HCT116 (cell line): ENCODE measurements around the gene BEGAIN. TPM values are rescaled to one million over a fixed set of nuclear protein-coding genes. Genes with fewer than 3 reads are reported as not detected.
A peak's percentile ranks its signal among the peaks of the same experiment; 100 is the strongest.

Experiments
- ATAC-seq: fragments of 200-7000 bp; cut with Tn5 transposase; 2 replicates; pipeline ENCODE4 v1.9.1; 2020; ENCODE audit warnings: mild to moderate bottlenecking, moderate library complexity
- BruUV-seq: library from RNA; stranded (reverse); fragments of 400-500 nt; replicated peaks from 2 replicates; lab custom pipeline; 2021; lab: Mats Ljungman, UMichigan
- CTCF ChIA-PET: fragments of 300-600 bp; sonication (Branson Sonifier 250); formaldehyde crosslinking; loops from one replicate; lab custom pipeline; 2021; ENCODE audit warnings: antibody characterized with exemption; lab: Charles Lee
- POLR2A ChIA-PET: fragments of 300-600, 350-600 bp; sonication (Branson Sonifier 250); formaldehyde crosslinking; loops from one replicate; lab custom pipeline; 2021; ENCODE audit warnings: antibody characterized with exemption; lab: Charles Lee
- RAD21 ChIA-PET, 2 experiments: fragments of 300-600 bp; sonication (Branson Sonifier 250); formaldehyde crosslinking; loops; one replicate each; lab custom pipeline; 2023; ENCODE audit warnings: low total read pairs in 2 of 2; ENCODE audit not compliant: uncharacterized antibody in 2 of 2, unreplicated experiment in 2 of 2, low non-redundant PET in 1 of 2; lab: Charles Lee
- DNase-seq: peaks from one replicate; pipeline ENCODE4 v3.0.0-alpha.2; 2010; ENCODE audit warnings: low read depth, low spot score
- H2AFZ ChIP-seq: fragments of 200-600 bp; shearing (Covaris generic), sonication (generic); 2 replicates; pipeline ENCODE4 v1.6.1; 2017; ENCODE audit warnings: low read depth, mixed run types, mixed read lengths, antibody characterized with exemption, low read length; ENCODE audit not compliant: poor library complexity, severe bottlenecking
- H3K27ac ChIP-seq: 2 replicates; pipeline ENCODE4 v1.5.1; 2012; ENCODE audit warnings: low read depth, low read length
- H3K27me3 ChIP-seq: fragments of 200-600 bp; sonication (generic); 2 replicates; pipeline ENCODE4 v1.6.1; 2016; ENCODE audit warnings: mixed run types, low read length, mixed read lengths; ENCODE audit not compliant: insufficient read depth
- H3K36me3 ChIP-seq, 2 experiments: fragments of 200-500 bp in 1 of 2; fragments of 200-600 bp in 1 of 2; sonication (Bioruptor generic) in 1 of 2; sonication (generic) in 1 of 2; 2 replicates each; pipeline versions ENCODE4 v1.5.1 to v1.6.1; 2014 to 2016; ENCODE audit warnings: low read length in 2 of 2, inconsistent platforms in 1 of 2, mixed read lengths in 1 of 2, mixed run types in 1 of 2; ENCODE audit not compliant: insufficient read depth in 2 of 2, control insufficient read depth in 1 of 2
- H3K4me1 ChIP-seq, 2 experiments: fragments of 200-600 bp in 1 of 2; sonication (generic) in 1 of 2; 2 replicates each; pipeline versions ENCODE4 v1.5.1 to v1.6.1; 2012 to 2017; ENCODE audit warnings: low read length in 2 of 2, inconsistent platforms in 1 of 2, mild to moderate bottlenecking in 1 of 2, mixed read lengths in 1 of 2, mixed run types in 1 of 2, moderate library complexity in 1 of 2; ENCODE audit not compliant: insufficient read depth in 2 of 2, control insufficient read depth in 1 of 2
- H3K4me2 ChIP-seq: fragments of 200-600 bp; sonication (generic); 2 replicates; pipeline ENCODE4 v1.6.1; 2017; ENCODE audit warnings: mixed run types, low read length, mixed read lengths
- H3K4me3 ChIP-seq, 2 experiments: fragments of 200-600 bp in 1 of 2; sonication (generic) in 1 of 2; replicated peaks in 1 of 2; 2 replicates each; pipeline ENCODE4 v1.5.1; 2011 to 2016; ENCODE audit warnings: low read length in 2 of 2, control low read depth in 1 of 2, low read depth in 1 of 2, mild to moderate bottlenecking in 1 of 2, mixed read lengths in 1 of 2, mixed run types in 1 of 2
- H3K79me2 ChIP-seq: fragments of 200-600 bp; sonication (generic); 2 replicates; pipeline ENCODE4 v1.6.1; 2017; ENCODE audit warnings: mild to moderate bottlenecking, mixed run types, low read length, moderate library complexity, mixed read lengths; ENCODE audit not compliant: insufficient read depth
- H3K9ac ChIP-seq: fragments of 200-600 bp; sonication (generic); 2 replicates; pipeline ENCODE4 v1.6.1; 2016; ENCODE audit warnings: low read length, mixed read lengths
- H3K9me2 ChIP-seq: fragments of 200-600 bp; sonication (generic), shearing (Covaris generic); 2 replicates; pipeline ENCODE4 v1.6.1; 2017; ENCODE audit warnings: mixed run types, mild to moderate bottlenecking, moderate library complexity; ENCODE audit not compliant: insufficient read depth
- H3K9me3 ChIP-seq, 2 experiments: fragments of 200-500 bp in 1 of 2; fragments of 200-600 bp in 1 of 2; sonication (Bioruptor generic) in 1 of 2; sonication (generic) in 1 of 2; 2 replicates each; pipeline ENCODE4 v1.6.1; 2014 to 2017; ENCODE audit warnings: low read length in 2 of 2, mixed read lengths in 2 of 2, inconsistent platforms in 1 of 2, low read depth in 1 of 2, mild to moderate bottlenecking in 1 of 2, mixed run types in 1 of 2, moderate library complexity in 1 of 2; ENCODE audit not compliant: control insufficient read depth in 1 of 2, insufficient read depth in 1 of 2
- H4K20me1 ChIP-seq: fragments of 200-600 bp; sonication (generic), shearing (Covaris generic); 2 replicates; pipeline ENCODE4 v1.6.1; 2017; ENCODE audit warnings: mixed run types, mild to moderate bottlenecking, moderate library complexity; ENCODE audit not compliant: insufficient read depth
- CTCF ChIP-seq, 3 experiments: fragments of 200-600 bp in 1 of 3; sonication (generic) in 1 of 3; IDR thresholded peaks in 2 of 3; conservative IDR thresholded peaks in 1 of 3; 2 replicates each; pipeline ENCODE4 v1.5.1; 2012 to 2017; ENCODE audit warnings: low read depth in 2 of 3, low read length in 2 of 3, antibody characterized with exemption in 1 of 3, borderline replicate concordance in 1 of 3, control low read depth in 1 of 3, mild to moderate bottlenecking in 1 of 3, mixed read lengths in 1 of 3, mixed run types in 1 of 3, moderate library complexity in 1 of 3; ENCODE audit not compliant: insufficient read depth in 1 of 3
- EGR1 ChIP-seq: IDR thresholded peaks from 2 replicates; pipeline ENCODE4 v1.6.1; 2012; ENCODE audit warnings: low read depth
- EZH2phosphoT487 ChIP-seq: fragments of 200-600 bp; IDR thresholded peaks from 2 replicates; pipeline ENCODE4 v1.6.1; 2018; ENCODE audit warnings: antibody characterized with exemption, borderline replicate concordance
- JUND ChIP-seq: IDR thresholded peaks from 2 replicates; pipeline ENCODE4 v1.6.1; 2012
- MAX ChIP-seq: IDR thresholded peaks from 2 replicates; pipeline ENCODE4 v1.6.1; 2012
- POLR2A ChIP-seq: IDR thresholded peaks from 2 replicates; pipeline ENCODE4 v1.7.0; 2011; ENCODE audit warnings: borderline replicate concordance; ENCODE audit not compliant: insufficient read depth, insufficient read length; ENCODE audit errors: extremely low read depth
- POLR2AphosphoS5 ChIP-seq: IDR thresholded peaks from 2 replicates; pipeline ENCODE4 v1.6.1; 2011; ENCODE audit warnings: mild to moderate bottlenecking, low read depth, low read length, moderate library complexity
- REST ChIP-seq: IDR thresholded peaks from 2 replicates; pipeline ENCODE4 v1.6.1; 2012; ENCODE audit warnings: low read depth
- SP1 ChIP-seq: IDR thresholded peaks from 2 replicates; pipeline ENCODE4 v1.6.1; 2012; ENCODE audit warnings: low read depth
- SRF ChIP-seq: IDR thresholded peaks from 2 replicates; pipeline ENCODE4 v1.6.1; 2012; ENCODE audit warnings: low read depth
- TCF7L2 ChIP-seq: IDR thresholded peaks from 2 replicates; pipeline ENCODE4 v1.7.0; 2011; ENCODE audit warnings: borderline replicate concordance, inconsistent platforms; ENCODE audit not compliant: insufficient read depth, insufficient read length; ENCODE audit errors: extremely low read depth
- ZFX ChIP-seq: fragments of 450-650 bp; IDR thresholded peaks from 2 replicates; pipeline ENCODE4 v1.6.1; 2017
- ZNF274 ChIP-seq: fragments of 200-500 bp; sonication (Bioruptor generic); IDR thresholded peaks from 2 replicates; pipeline ENCODE4 v1.6.1; 2014; ENCODE audit warnings: mild to moderate bottlenecking, low read depth, low read length, inconsistent platforms
- intact Hi-C: fragments of 100-400 bp; cut with micrococcal nuclease; formaldehyde crosslinking; loops from 2 replicates; pipeline ENCODE4 v1.10.0; 2022
- total RNA-seq: library from RNA; stranded (reverse); gene quantifications from one replicate; pipeline ENCODE4 v1.2.1, GENCODE V29; 2021; ENCODE audit not compliant: unreplicated experiment

BEGAIN gene
- total RNA-seq, 1 experiment from 2014 or later: 8.5 TPM

- no peak for TF ChIP-seq JUND
Measured at GRCh38 chr14:100573002-100573756, 14.0 kb downstream of the BEGAIN start (continued).

- Histone ChIP-seq H3K9ac (no peak overlapping the region), H3K36me3 (no peaks in the 10 kb centered on the region), H3K27me3 (no peaks in the 10 kb centered on the region), H4K20me1 (no peaks in the 10 kb centered on the region), H3K9me3 (no peaks in the 10 kb centered on the region), H2AFZ (no peak overlapping the region), H3K27ac (no peak overlapping the region), H3K9me2 (no peaks in the 10 kb centered on the region), H3K4me1 (peaks cover 0 to 6% of the 10 kb centered on the region in 2 experiments; a peak in 1 of 4 replicates), H3K4me2 (0 out of 2 replicates have a peak overlapping the region, but pooled peaks have one; percentile 3), H3K79me2 (no peaks in the 10 kb centered on the region), H3K4me3 (no peak overlapping the region)
- ChIA-PET POLR2A (no interaction called here), RAD21 (no interaction called here), CTCF (no interaction called here)
- intact Hi-C loops: no loop called here
- ATAC-seq (no peak), DNase-seq (no peak)
- no TSS peak for BruUV-seq
- TF ChIP-seq POLR2A (no peak), SRF (no peak), SP1 (no peak), EGR1 (no peak), ZFX (no peak), MAX (no peak), ZNF274 (no peak), EZH2phosphoT487 (no peak), REST (no peak), POLR2AphosphoS5 (no peak), TCF7L2 (no peak), CTCF (IDR thresholded peaks at IDR 0.05 in 2 of 3, conservative IDR thresholded peaks at IDR 0.05 in 1 of 3; ENCODE audit: borderline replicate concordance in 1 of 3, insufficient read depth in 1 of 3, low read depth in 2 of 3, low read length in 2 of 3) (no peak)
Measured at GRCh38 chr14:100572543-100572942, 14.7 kb downstream of the BEGAIN start.
